MM.1S (cell line): ENCODE measurements around the gene TMCO6.

Experiments
- CTCF ChIP-seq: fragments of 300-600 bp; sonication (generic); IDR thresholded peaks from 2 replicates; pipeline ENCODE4 v1.5.1; 2016; ENCODE audit warnings: antibody characterized with exemption, low read length, mixed read lengths
- EZH2 ChIP-seq: fragments of 300-600 bp; sonication (generic); optimal IDR thresholded peaks from 2 replicates; pipeline ENCODE3; 2017; ENCODE audit warnings: low read depth, mild to moderate bottlenecking, antibody characterized with exemption, low read length, mixed read lengths
- EZH2phosphoT487 ChIP-seq: fragments of 300-600 bp; sonication (generic); IDR thresholded peaks from 2 replicates; pipeline ENCODE4 v1.6.1; 2018; ENCODE audit warnings: antibody characterized with exemption, low read length

DNA sequence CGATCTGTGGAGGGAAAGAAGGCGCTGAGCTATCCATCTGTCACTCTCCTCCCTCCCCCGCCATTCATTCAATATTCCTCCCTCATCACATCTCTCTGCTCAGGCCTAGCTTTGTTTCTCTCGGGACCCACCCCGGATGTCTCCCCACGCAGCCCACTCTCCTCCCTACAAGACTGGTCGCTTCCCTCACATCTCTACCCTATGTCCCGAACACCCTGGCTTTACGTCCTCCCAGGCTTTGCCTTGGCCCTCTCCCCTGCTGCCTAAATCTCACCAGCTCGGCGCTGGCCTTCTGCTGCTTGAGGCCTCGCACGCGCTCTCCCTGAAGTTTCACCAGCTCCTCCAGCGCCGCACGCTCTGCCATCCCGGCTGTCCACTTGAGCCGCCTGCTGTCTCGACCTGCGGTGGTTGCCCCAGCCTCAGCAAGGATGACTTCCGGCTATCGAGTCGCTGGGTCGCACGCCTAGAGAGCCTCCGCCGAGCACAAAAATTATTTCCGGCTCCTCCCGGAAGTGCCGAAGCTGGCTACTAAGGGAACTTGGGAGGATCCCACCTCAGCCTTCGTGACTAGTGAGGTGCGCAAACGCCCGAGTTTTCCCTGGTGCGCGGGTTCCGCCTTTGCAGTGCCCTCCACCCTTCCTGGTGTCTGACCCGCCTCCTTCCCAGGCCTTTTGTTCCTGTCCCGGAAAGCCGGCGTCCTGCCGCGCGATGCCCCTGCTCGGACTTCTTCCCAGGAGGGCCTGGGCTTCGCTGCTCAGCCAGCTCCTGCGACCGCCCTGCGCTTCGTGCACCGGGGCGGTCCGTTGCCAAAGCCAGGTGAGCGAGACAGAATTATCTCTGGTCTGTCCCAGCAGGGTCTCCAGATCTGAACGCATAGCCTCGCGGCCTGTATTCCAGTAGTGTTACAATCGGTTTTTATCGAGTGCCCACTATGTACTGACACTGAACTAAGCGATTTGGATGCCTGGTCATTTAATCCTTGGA is 52.0 kb downstream of the TMCO6 start, which contains the start of the genes HARS1 and HARS2:
- TF ChIP-seq CTCF (no peak), EZH2 (no peak), EZH2phosphoT487 (no peak)
